Bronchial smooth muscle cell (primary cell): ENCODE results near the gene TAF3. TPM values are rescaled to one million over a fixed set of nuclear protein-coding genes. Genes with fewer than 3 reads are reported as not detected.

ENCODE experiments used
- total RNA-seq: library from RNA; depleted of rRNA; stranded (reverse); fragments of >200 nt; gene quantifications from 2 replicates; pipeline ENCODE4 v1.2.1, GENCODE V29; 2014

TAF3 gene
- total RNA-seq: 0.94 and 1.1 TPM in 2 replicates

DNA sequence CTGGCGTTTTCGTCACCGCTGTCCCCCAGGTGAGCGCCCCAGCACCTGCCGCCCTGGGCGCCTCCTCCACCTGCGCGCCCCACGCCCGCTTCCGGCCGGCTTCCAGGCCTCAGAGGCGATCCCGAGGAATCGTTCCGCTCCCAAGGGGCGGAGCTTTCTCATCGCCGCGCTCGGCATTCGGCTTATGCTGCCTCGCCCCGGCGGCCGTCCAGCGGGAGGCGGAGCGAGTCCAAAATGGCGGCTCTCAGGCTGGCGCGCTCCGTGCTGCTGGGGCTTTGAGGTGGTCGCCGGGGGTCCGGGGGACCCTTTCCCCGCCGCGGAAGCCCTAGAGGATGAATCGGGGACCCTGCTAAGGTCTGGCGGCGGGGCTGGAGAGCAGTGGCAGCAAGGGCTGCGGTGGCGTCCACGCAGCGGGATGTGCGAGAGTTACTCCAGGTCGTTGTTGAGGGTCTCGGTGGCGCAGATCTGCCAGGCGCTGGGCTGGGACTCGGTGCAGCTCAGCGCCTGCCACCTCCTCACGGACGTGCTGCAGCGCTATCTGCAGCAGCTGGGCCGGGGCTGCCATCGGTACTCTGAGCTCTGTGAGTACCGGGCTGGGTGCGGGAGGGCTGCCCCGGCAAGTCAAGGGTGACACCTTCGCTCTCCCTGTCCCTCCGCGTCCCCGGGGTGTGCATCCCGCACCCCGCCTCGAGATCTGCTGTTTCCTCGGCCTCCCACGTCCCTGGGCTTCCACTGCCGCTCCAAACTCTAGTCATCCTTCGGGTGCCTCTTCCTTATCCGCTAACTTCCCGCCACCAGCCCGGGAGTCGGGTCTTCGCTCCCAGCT, at the start of gene TAF3:
Gene TAF3, plus strand, starts transcription at position 211 of the 826 bp plus-strand sequence. Its CDS starts 205 bp downstream, at position 416.

GRCh38 chr10:7787857-7788638, 30.3 kb upstream of the TAF3 start, which contains the start of the genes ATP5F1C and KIN:
ATP5F1C (plus strand) TSS chr10:7788177; CDS start chr10:7788208, 31 bp downstream.
KIN (minus strand) TSS chr10:7787993; CDS start chr10:7787933, 60 bp downstream.

GRCh38 chr10:8054494-8055407, 236.4 kb downstream of the TAF3 start, which contains the start of gene GATA3:
GATA3 (plus strand) TSS chr10:8054688; CDS start chr10:8055656, 968 bp downstream.

Other genes with a start within 250 kb of the TAF3 start
- gene ITIH5, start 151.5 kb upstream of the TAF3 start, total RNA-seq: 0.16 and 0.17 TPM in 2 replicates
- not detected in 2 replicates for gene ITIH2, start 115.2 kb upstream of the TAF3 start, total RNA-seq
- 2.3 and 4.9 TPM in 2 replicates for gene KIN, start 30.5 kb upstream of the TAF3 start, total RNA-seq
- gene ATP5F1C, start 30.3 kb upstream of the TAF3 start, total RNA-seq: 137 and 234 TPM in 2 replicates
- not detected in 2 replicates for gene GATA3, start 236.2 kb downstream of the TAF3 start, total RNA-seq